Measurements from ENCODE around the gene ZIC1.

ZIC1 gene

DNA sequence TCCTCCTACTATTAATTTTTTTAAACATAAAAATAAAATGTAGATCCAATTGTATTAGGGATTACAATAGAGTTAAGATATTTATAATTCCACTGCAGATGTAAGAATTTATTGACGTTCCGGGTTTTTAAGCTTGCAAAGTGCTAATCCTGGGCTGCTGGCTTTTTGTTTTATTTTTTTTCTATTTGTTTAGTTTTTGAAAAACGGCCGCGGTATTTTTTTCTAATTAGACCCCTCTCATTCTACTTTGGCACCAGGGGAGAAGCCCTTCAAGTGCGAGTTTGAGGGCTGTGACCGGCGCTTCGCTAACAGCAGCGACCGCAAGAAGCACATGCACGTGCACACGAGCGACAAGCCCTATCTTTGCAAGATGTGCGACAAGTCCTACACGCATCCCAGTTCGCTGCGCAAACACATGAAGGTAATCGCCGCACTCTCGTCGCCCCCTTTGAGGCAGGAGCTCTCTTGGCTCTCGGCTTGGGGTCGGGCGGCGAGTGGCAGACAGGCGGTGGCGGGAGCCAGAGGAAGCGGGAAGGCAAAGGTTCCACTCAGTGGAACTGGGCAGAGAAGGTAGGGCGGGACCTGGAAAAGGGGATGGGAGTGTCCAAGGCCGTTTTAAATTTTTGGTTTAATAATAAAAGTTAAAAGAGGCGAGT is 3.2 kb downstream of the ZIC1 start:
- no CpG with 5 or more reads among the region's 32 CpGs for WGBS (ENCODE audit: extremely low coverage, insufficient coverage, insufficient read length)
- Histone ChIP-seq H4K91ac (ENCODE audit: low read depth, low read length) (no peak overlapping the region), H3K9me3 (ENCODE audit: insufficient read depth, low read depth, low read length) (peaks cover 13% of the 10 kb centered on the region), H3K79me2 (ENCODE audit: control insufficient read depth, insufficient read depth, low read length, poor library complexity) (no peaks in the 10 kb centered on the region), H2BK5ac (ENCODE audit: low read depth, low read length, poor library complexity) (no peak overlapping the region), H3K4ac (ENCODE audit: low read depth, low read length) (no peak overlapping the region), H2AFZ (ENCODE audit: insufficient read depth, low read length, poor library complexity) (no peak overlapping the region), H3K36me3 (ENCODE audit: control insufficient read depth in 1 of 2, insufficient read depth in 2 of 2, low read length in 2 of 2) (no peaks in the 10 kb centered on the region), H2BK120ac (ENCODE audit: insufficient read depth, low read length, poor library complexity) (no peak overlapping the region), H4K8ac (ENCODE audit: low read depth, low read length) (no peak overlapping the region), H3K14ac (ENCODE audit: low read length) (no peak overlapping the region), H2BK12ac (ENCODE audit: low read length) (no peak overlapping the region), H3K27ac (ENCODE audit: low read depth, low read length) (no peak overlapping the region), H3K9ac (ENCODE audit: low read length) (no peak overlapping the region), H3K27me3 (ENCODE audit: insufficient read depth, low read length) (peaks cover 69% of the 10 kb centered on the region), H3K79me1 (ENCODE audit: low read length) (no peaks in the 10 kb centered on the region), H3K4me1 (ENCODE audit: control insufficient read depth in 1 of 2, insufficient read depth in 2 of 2, low read length in 2 of 2) (peaks cover 2 to 12% of the 10 kb centered on the region in 2 experiments), H2AK5ac (ENCODE audit: low read length) (no peak overlapping the region), H4K12ac (ENCODE audit: low read depth, low read length) (no peak overlapping the region), H3K4me3 (ENCODE audit: low read depth, low read length) (no peak overlapping the region), H3K23ac (ENCODE audit: low read length) (no peak overlapping the region), H3K18ac (ENCODE audit: low read length) (no peak overlapping the region), H3K4me2 (ENCODE audit: low read length) (no peak overlapping the region)
- no peak for DNase-seq

- Histone ChIP-seq H3K27me3 (ENCODE audit: insufficient read depth, low read length) (peaks cover 67% of the 10 kb centered on the region), H3K18ac (ENCODE audit: low read length) (no peak overlapping the region), H4K12ac (ENCODE audit: low read depth, low read length) (no peak overlapping the region), H3K14ac (ENCODE audit: low read length) (no peak overlapping the region), H3K4me1 (ENCODE audit: control insufficient read depth in 1 of 2, insufficient read depth in 2 of 2, low read length in 2 of 2) (peaks cover 2 to 12% of the 10 kb centered on the region in 2 experiments), H2BK12ac (ENCODE audit: low read length) (no peak overlapping the region), H2BK120ac (ENCODE audit: insufficient read depth, low read length, poor library complexity) (no peak overlapping the region), H2AK5ac (ENCODE audit: low read length) (no peak overlapping the region), H2BK5ac (ENCODE audit: low read depth, low read length, poor library complexity) (no peak overlapping the region), H3K4me3 (ENCODE audit: low read depth, low read length) (no peak overlapping the region), H3K4me2 (ENCODE audit: low read length) (no peak overlapping the region), H4K8ac (ENCODE audit: low read depth, low read length) (no peak overlapping the region), H2AFZ (ENCODE audit: insufficient read depth, low read length, poor library complexity) (no peak overlapping the region), H3K36me3 (ENCODE audit: control insufficient read depth in 1 of 2, insufficient read depth in 2 of 2, low read length in 2 of 2) (no peaks in the 10 kb centered on the region), H3K27ac (ENCODE audit: low read depth, low read length) (no peak overlapping the region), H3K79me1 (ENCODE audit: low read length) (no peaks in the 10 kb centered on the region), H3K23ac (ENCODE audit: low read length) (no peak overlapping the region), H3K79me2 (ENCODE audit: control insufficient read depth, insufficient read depth, low read length, poor library complexity) (no peaks in the 10 kb centered on the region), H3K4ac (ENCODE audit: low read depth, low read length) (no peak overlapping the region), H3K9me3 (ENCODE audit: insufficient read depth, low read depth, low read length) (peaks cover 13% of the 10 kb centered on the region), H4K91ac (ENCODE audit: low read depth, low read length) (no peak overlapping the region), H3K9ac (ENCODE audit: low read length) (no peak overlapping the region)
- no peak for DNase-seq
- no CpG with 5 or more reads among the region's 37 CpGs for WGBS (ENCODE audit: extremely low coverage, insufficient coverage, insufficient read length)
Observed at GRCh38 chr3:147412917-147413685, 3.9 kb downstream of the ZIC1 start.

DNA sequence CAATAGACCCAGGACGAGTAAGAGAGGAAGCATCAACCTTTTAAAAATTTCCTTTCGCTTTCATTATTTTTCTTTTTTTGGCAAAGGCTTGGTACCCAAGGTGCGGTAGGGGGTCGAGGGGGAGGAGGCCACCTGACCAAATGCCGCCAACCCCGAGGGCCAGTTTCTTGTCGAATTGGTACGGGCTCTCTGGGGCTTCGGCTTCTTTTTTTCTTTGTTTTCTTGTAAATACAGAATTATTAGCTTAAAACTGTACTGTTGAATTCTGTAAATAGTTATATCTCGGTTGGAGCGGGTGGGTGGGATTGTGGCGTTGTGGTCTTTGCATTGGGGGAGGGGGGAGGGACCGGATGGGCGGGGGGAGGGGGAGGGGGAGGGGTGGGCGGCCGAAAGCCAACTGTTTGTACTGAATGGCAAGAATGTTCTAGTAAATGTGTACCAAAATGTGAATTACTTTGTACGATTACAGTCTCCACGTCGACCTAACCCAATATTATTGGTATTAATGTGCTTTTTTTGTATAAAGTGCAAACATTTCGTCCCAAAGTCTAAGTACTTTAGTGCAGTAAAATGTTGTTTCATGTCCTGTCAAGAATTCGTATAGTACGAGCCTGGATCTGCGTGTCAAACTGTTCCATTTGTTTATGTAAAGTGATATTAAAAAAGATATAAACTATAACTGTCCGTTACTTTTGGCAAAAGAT is 4.7 kb downstream of the ZIC1 start:
- no peak overlapping the region for H3K14ac ChIP-seq (ENCODE audit: low read length)
- H3K27me3 ChIP-seq (ENCODE audit: insufficient read depth, low read length): peaks cover 66% of the 10 kb centered on the region
- H3K9ac ChIP-seq (ENCODE audit: low read length): no peak overlapping the region
- no peak overlapping the region for H2AFZ ChIP-seq (ENCODE audit: insufficient read depth, low read length, poor library complexity)
- DNase-seq: no peak
- no peak overlapping the region for H2BK12ac ChIP-seq (ENCODE audit: low read length)
- H3K36me3 ChIP-seq (ENCODE audit: control insufficient read depth in 1 of 2, insufficient read depth in 2 of 2, low read length in 2 of 2): no peaks in the 10 kb centered on the region
- no peak overlapping the region for H3K18ac ChIP-seq (ENCODE audit: low read length)
- no peak overlapping the region for H3K4me3 ChIP-seq (ENCODE audit: low read depth, low read length)
- H2AK5ac ChIP-seq (ENCODE audit: low read length): no peak overlapping the region
- no peak overlapping the region for H4K91ac ChIP-seq (ENCODE audit: low read depth, low read length)
- H3K9me3 ChIP-seq (ENCODE audit: insufficient read depth, low read depth, low read length): peaks cover 13% of the 10 kb centered on the region
- WGBS (ENCODE audit: extremely low coverage, insufficient coverage, insufficient read length): no CpG with 5 or more reads among the region's 24 CpGs
- no peak overlapping the region for H2BK5ac ChIP-seq (ENCODE audit: low read depth, low read length, poor library complexity)
- no peaks in the 10 kb centered on the region for H3K79me2 ChIP-seq (ENCODE audit: control insufficient read depth, insufficient read depth, low read length, poor library complexity)
- H4K12ac ChIP-seq (ENCODE audit: low read depth, low read length): no peak overlapping the region
- H2BK120ac ChIP-seq (ENCODE audit: insufficient read depth, low read length, poor library complexity): no peak overlapping the region
- H3K4me1 ChIP-seq (ENCODE audit: control insufficient read depth in 1 of 2, insufficient read depth in 2 of 2, low read length in 2 of 2): peaks cover 3 to 12% of the 10 kb centered on the region in 2 experiments
- no peak overlapping the region for H3K4ac ChIP-seq (ENCODE audit: low read depth, low read length)
- no peak overlapping the region for H3K23ac ChIP-seq (ENCODE audit: low read length)
- H3K27ac ChIP-seq (ENCODE audit: low read depth, low read length): no peak overlapping the region
- no peak overlapping the region for H4K8ac ChIP-seq (ENCODE audit: low read depth, low read length)
- H3K4me2 ChIP-seq (ENCODE audit: low read length): no peak overlapping the region
- no peaks in the 10 kb centered on the region for H3K79me1 ChIP-seq (ENCODE audit: low read length)

GRCh38 chr3:147414390-147415138 is 5.4 kb downstream of the ZIC1 start:
- Histone ChIP-seq H4K12ac (ENCODE audit: low read depth, low read length) (no peak overlapping the region), H3K23ac (ENCODE audit: low read length) (no peak overlapping the region), H3K9ac (ENCODE audit: low read length) (no peak overlapping the region), H3K27ac (ENCODE audit: low read depth, low read length) (no peak overlapping the region), H2BK120ac (ENCODE audit: insufficient read depth, low read length, poor library complexity) (no peak overlapping the region), H3K4me2 (ENCODE audit: low read length) (no peak overlapping the region), H3K4ac (ENCODE audit: low read depth, low read length) (no peak overlapping the region), H3K36me3 (ENCODE audit: control insufficient read depth in 1 of 2, insufficient read depth in 2 of 2, low read length in 2 of 2) (no peaks in the 10 kb centered on the region), H3K9me3 (ENCODE audit: insufficient read depth, low read depth, low read length) (peaks cover 17% of the 10 kb centered on the region), H3K4me1 (ENCODE audit: control insufficient read depth in 1 of 2, insufficient read depth in 2 of 2, low read length in 2 of 2) (peaks cover 6 to 16% of the 10 kb centered on the region in 2 experiments), H2AK5ac (ENCODE audit: low read length) (no peak overlapping the region), H3K27me3 (ENCODE audit: insufficient read depth, low read length) (peaks cover 67% of the 10 kb centered on the region), H3K4me3 (ENCODE audit: low read depth, low read length) (no peak overlapping the region), H3K14ac (ENCODE audit: low read length) (no peak overlapping the region), H3K79me1 (ENCODE audit: low read length) (no peaks in the 10 kb centered on the region), H3K18ac (ENCODE audit: low read length) (no peak overlapping the region), H2BK12ac (ENCODE audit: low read length) (no peak overlapping the region), H3K79me2 (ENCODE audit: control insufficient read depth, insufficient read depth, low read length, poor library complexity) (no peaks in the 10 kb centered on the region), H4K91ac (ENCODE audit: low read depth, low read length) (no peak overlapping the region), H2BK5ac (ENCODE audit: low read depth, low read length, poor library complexity) (no peak overlapping the region), H2AFZ (ENCODE audit: insufficient read depth, low read length, poor library complexity) (no peak overlapping the region), H4K8ac (ENCODE audit: low read depth, low read length) (no peak overlapping the region)
- WGBS (ENCODE audit: extremely low coverage, insufficient coverage, insufficient read length): no CpG with 5 or more reads among the region's 18 CpGs
- DNase-seq: no peak
